ENCODE data around the gene CELSR2. TPM values are rescaled to one million over a fixed set of nuclear protein-coding genes. Genes with fewer than 3 reads are reported as not detected.
A peak's percentile ranks its signal among the peaks of the same experiment; 100 is the strongest.

The CELSR2 gene
- total RNA-seq, 2 experiments from 2014 or later, result 6.9 to 12.5 TPM

DNA sequence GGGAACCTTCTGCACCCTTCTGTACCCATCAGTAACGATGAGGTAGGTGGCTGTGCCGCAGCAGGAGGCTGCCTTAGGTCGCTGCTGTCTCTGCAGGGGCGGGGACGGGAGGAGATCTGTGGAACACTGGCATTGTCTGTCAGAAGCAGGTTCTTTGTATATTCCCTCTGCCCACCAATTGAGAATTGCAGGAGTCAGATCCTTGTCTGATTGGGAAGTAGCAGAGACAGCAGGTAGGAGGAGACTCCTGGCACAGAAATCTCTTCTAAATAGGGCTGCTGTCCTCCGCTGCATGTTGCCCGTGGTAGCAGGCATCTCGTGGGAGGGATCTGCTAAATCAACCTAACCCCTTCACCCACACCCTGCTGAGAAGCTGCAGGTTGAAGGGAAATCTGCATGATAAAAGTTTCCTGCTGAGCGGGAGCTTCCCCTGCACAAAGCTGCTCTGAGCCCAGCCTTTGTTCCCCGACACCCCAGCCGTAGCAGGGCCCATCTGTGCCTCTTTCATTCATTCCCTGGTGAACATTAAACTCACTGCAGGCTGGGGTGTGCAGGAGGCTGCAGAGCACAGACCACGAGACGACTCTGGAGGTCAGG is 19.7 kb upstream of the CELSR2 start:
- intact Hi-C loops (cut with micrococcal nuclease; ENCODE audit: unreplicated experiment), result no loop called here
- Histone ChIP-seq H3K4me3 (ENCODE audit: low read depth, low read length, poor library complexity, severe bottlenecking) (no peak overlapping the region), H3K4me1 (ENCODE audit: insufficient read depth, low read length, poor library complexity, severe bottlenecking) (no peaks in the 10 kb centered on the region), H3K27ac (ENCODE audit: low read depth, low read length, poor library complexity, severe bottlenecking) (no peak overlapping the region), H3K4me2 (ENCODE audit: low read length) (no peak overlapping the region), H4K20me1 (ENCODE audit: insufficient read depth, low read length) (no peaks in the 10 kb centered on the region), H3K36me3 (ENCODE audit: insufficient read depth, low read length) (peaks cover 89% of the 10 kb centered on the region), H3K9me3 (ENCODE audit: low read length) (no peaks in the 10 kb centered on the region), H2AFZ (ENCODE audit: low read length) (no peak overlapping the region), H3K9me2 (ENCODE audit: insufficient read depth, low read length) (no peaks in the 10 kb centered on the region), H3K79me2 (ENCODE audit: insufficient read depth, low read depth, low read length) (0 out of 2 replicates have a peak, but pooled peaks cover 6% of the 10 kb centered on the region)
- no TSS peak for BruUV-seq (replicated peaks)
- POLR2A ChIA-PET, result no interaction called here
- TF ChIP-seq EZH2phosphoT487 (IDR thresholded peaks at IDR 0.05; ENCODE audit: borderline replicate concordance, low read depth, low read length), result no peak
- TF ChIP-seq, protein P1, sequence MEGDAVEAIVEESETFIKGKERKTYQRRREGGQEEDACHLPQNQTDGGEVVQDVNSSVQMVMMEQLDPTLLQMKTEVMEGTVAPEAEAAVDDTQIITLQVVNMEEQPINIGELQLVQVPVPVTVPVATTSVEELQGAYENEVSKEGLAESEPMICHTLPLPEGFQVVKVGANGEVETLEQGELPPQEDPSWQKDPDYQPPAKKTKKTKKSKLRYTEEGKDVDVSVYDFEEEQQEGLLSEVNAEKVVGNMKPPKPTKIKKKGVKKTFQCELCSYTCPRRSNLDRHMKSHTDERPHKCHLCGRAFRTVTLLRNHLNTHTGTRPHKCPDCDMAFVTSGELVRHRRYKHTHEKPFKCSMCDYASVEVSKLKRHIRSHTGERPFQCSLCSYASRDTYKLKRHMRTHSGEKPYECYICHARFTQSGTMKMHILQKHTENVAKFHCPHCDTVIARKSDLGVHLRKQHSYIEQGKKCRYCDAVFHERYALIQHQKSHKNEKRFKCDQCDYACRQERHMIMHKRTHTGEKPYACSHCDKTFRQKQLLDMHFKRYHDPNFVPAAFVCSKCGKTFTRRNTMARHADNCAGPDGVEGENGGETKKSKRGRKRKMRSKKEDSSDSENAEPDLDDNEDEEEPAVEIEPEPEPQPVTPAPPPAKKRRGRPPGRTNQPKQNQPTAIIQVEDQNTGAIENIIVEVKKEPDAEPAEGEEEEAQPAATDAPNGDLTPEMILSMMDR (conservative IDR thresholded peaks at IDR 0.05; ENCODE audit: low read length), result no peak
- CTCF ChIA-PET (ENCODE audit: unreplicated experiment), result no interaction called here
- no peak for DNase-seq (ENCODE audit: low spot score)

DNA sequence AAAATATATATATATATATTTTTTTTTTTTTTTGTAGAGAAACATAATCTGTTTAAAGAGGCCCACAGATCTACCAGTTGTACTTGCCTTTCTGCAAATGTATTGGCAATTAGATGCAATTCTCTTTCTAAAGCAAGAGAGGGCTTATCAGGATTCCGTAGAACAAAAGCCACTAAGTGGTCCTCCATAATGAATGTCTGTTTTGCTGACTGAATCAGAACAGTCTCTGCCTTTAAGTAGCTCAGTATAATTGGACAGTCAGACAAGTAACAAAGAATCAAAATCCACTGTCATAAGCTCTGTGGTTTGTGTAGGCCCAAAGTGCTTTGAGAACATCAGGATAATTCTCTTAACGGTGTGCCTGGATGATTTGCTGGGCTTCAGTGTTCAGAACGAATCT is 18.3 kb upstream of the CELSR2 start:
- Histone ChIP-seq H3K4me1 (ENCODE audit: insufficient read depth, low read length, poor library complexity, severe bottlenecking) (no peaks in the 10 kb centered on the region), H3K36me3 (ENCODE audit: insufficient read depth, low read length) (peaks cover 89% of the 10 kb centered on the region), H3K9me2 (ENCODE audit: insufficient read depth, low read length) (no peaks in the 10 kb centered on the region), H4K20me1 (ENCODE audit: insufficient read depth, low read length) (no peaks in the 10 kb centered on the region), H3K4me3 (ENCODE audit: low read depth, low read length, poor library complexity, severe bottlenecking) (no peak overlapping the region), H3K79me2 (ENCODE audit: insufficient read depth, low read depth, low read length) (0 out of 2 replicates have a peak, but pooled peaks cover 3% of the 10 kb centered on the region), H2AFZ (ENCODE audit: low read length) (no peak overlapping the region), H3K9me3 (ENCODE audit: low read length) (no peaks in the 10 kb centered on the region), H3K4me2 (ENCODE audit: low read length) (no peak overlapping the region), H3K27ac (ENCODE audit: low read depth, low read length, poor library complexity, severe bottlenecking) (no peak overlapping the region)
- DNase-seq (ENCODE audit: low spot score), result no peak
- TF ChIP-seq, protein P1 (conservative IDR thresholded peaks at IDR 0.05; ENCODE audit: low read length), result no peak
- TF ChIP-seq EZH2phosphoT487 (IDR thresholded peaks at IDR 0.05; ENCODE audit: borderline replicate concordance, low read depth, low read length), result no peak
- ChIA-PET CTCF (ENCODE audit: unreplicated experiment) (interaction anchor here (0.9 kb wide), 1 partner anchor 9 kb away, joined by 3 read pairs; no protein-coding TSS in a partner anchor), POLR2A (interaction anchor here (1.1 to 1.4 kb wide), 2 partner anchors 13 to 14 kb away, joined by 3 read pairs; no protein-coding TSS in a partner anchor)
- intact Hi-C loops (cut with micrococcal nuclease; ENCODE audit: unreplicated experiment), result no loop called here
- BruUV-seq (replicated peaks), result TSS peak; percentile 46

DNA sequence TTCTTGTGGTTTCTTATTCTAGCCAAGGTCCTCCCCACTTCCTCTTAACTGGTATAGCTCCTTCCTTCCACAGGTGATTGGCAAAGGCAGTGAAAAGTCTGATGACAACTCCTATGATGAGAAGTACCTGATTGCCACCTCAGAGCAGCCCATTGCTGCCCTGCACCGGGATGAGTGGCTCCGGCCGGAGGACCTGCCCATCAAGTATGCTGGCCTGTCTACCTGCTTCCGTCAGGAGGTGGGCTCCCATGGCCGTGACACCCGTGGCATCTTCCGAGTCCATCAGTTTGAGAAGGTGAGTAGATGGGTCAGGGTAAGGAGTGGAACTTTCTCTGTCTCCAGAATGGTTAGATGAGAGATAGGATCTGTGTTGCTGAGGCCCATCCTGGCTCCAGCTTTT is 14.2 kb upstream of the CELSR2 start:
- DNase-seq (ENCODE audit: low spot score), result no peak
- intact Hi-C loops (cut with micrococcal nuclease; ENCODE audit: unreplicated experiment), result no loop called here
- H3K4me1 ChIP-seq (ENCODE audit: insufficient read depth, low read length, poor library complexity, severe bottlenecking), result no peaks in the 10 kb centered on the region
- H2AFZ ChIP-seq (ENCODE audit: low read length), result no peak overlapping the region
- ChIA-PET CTCF (ENCODE audit: unreplicated experiment) (no interaction called here), POLR2A (no interaction called here)
- H3K4me3 ChIP-seq (ENCODE audit: low read depth, low read length, poor library complexity, severe bottlenecking), result no peak overlapping the region
- peaks cover 84% of the 10 kb centered on the region for H3K36me3 ChIP-seq (ENCODE audit: insufficient read depth, low read length)
- H3K79me2 ChIP-seq (ENCODE audit: insufficient read depth, low read depth, low read length), result no peaks in the 10 kb centered on the region
- no TSS peak for BruUV-seq (replicated peaks)
- H3K4me2 ChIP-seq (ENCODE audit: low read length), result no peak overlapping the region
- no peak for TF ChIP-seq EZH2phosphoT487 (IDR thresholded peaks at IDR 0.05; ENCODE audit: borderline replicate concordance, low read depth, low read length)
- TF ChIP-seq, protein P1 (conservative IDR thresholded peaks at IDR 0.05; ENCODE audit: low read length), result no peak
- no peak overlapping the region for H3K27ac ChIP-seq (ENCODE audit: low read depth, low read length, poor library complexity, severe bottlenecking)
- H3K9me3 ChIP-seq (ENCODE audit: low read length), result no peaks in the 10 kb centered on the region
- no peaks in the 10 kb centered on the region for H4K20me1 ChIP-seq (ENCODE audit: insufficient read depth, low read length)
- H3K9me2 ChIP-seq (ENCODE audit: insufficient read depth, low read length), result no peaks in the 10 kb centered on the region

Measured in OCI-LY7 (cell line).